ENCODE measurements around the gene OTX2.

OTX2 gene

GRCh38 chr14:56787530-56787929, 22.7 kb downstream of the OTX2 start:
- no peaks in the 10 kb centered on the region for H3K9me3 ChIP-seq (ENCODE audit: insufficient read depth, low read depth, low read length)
- H3K9ac ChIP-seq (ENCODE audit: low read depth, low read length): no peak overlapping the region
- no peaks in the 10 kb centered on the region for H3K4me1 ChIP-seq (ENCODE audit: insufficient read depth, low read length)
- no peak overlapping the region for H3K27ac ChIP-seq (ENCODE audit: low read length)
- H3K27me3 ChIP-seq (ENCODE audit: insufficient read depth, low read length): peaks cover 15% of the 10 kb centered on the region; the same call in 1 of the 2 replicates
- no peaks in the 10 kb centered on the region for H3K36me3 ChIP-seq (ENCODE audit: insufficient read depth, low read depth, low read length)
- no peak overlapping the region for H3K4me3 ChIP-seq (ENCODE audit: low read length)

DNA sequence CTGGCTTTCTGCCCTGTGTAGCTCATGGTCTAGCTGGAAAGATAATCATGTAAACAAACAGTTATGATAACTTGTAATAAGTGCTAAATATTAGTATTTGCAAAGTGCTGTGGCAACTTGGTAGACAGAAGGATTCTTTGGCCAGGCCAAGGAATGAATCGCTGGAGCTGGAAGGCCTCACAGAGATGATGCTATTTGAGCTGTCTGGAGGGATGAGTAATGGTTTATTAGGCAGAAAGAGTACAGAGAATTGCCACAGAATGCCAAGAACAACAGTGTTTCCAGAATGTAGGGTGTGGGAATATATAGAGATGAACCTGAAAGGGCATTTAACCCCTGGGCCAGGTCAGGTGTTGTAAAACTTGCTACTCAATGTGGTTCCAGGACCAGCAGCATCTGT, 27.6 kb downstream of the OTX2 start:
- no peaks in the 10 kb centered on the region for H3K4me1 ChIP-seq (ENCODE audit: insufficient read depth, low read length)
- no peaks in the 10 kb centered on the region for H3K36me3 ChIP-seq (ENCODE audit: insufficient read depth, low read depth, low read length)
- no peak overlapping the region for H3K27ac ChIP-seq (ENCODE audit: low read length)
- no peak overlapping the region for H3K4me3 ChIP-seq (ENCODE audit: low read length)
- no peak overlapping the region for H3K9ac ChIP-seq (ENCODE audit: low read depth, low read length)
- no peaks in the 10 kb centered on the region for H3K9me3 ChIP-seq (ENCODE audit: insufficient read depth, low read depth, low read length)
- peaks cover under 1% of the 10 kb centered on the region for H3K27me3 ChIP-seq (ENCODE audit: insufficient read depth, low read length)

DNA sequence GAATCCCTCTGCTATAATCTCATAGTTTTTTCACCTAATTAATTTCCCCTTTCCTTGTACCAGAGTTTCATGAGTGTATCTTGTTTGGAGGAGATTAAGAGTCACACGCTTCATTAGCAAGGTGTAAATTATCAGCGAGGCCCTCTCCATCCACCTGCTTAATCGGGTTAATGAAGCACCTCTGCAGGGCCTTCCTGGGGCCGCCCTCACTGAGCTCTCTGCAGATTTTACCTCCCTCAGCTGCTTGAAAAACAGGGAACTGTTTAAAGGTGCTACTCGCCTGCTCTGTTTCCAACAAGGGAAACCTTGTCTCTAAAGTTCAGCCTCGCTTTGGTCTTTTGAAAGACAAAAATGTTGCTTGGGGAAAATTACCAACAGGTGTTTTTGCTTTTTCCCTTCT, 35.8 kb downstream of the OTX2 start:
- Histone ChIP-seq H3K9me3 (ENCODE audit: insufficient read depth, low read depth, low read length) (no peaks in the 10 kb centered on the region), H3K27me3 (ENCODE audit: insufficient read depth, low read length) (no peaks in the 10 kb centered on the region; the same call in 1 of the 2 replicates), H3K4me3 (ENCODE audit: low read length) (no peak overlapping the region), H3K27ac (ENCODE audit: low read length) (no peak overlapping the region), H3K9ac (ENCODE audit: low read depth, low read length) (no peak overlapping the region), H3K4me1 (ENCODE audit: insufficient read depth, low read length) (peaks cover 3% of the 10 kb centered on the region; the same call in 1 of the 2 replicates), H3K36me3 (ENCODE audit: insufficient read depth, low read depth, low read length) (no peaks in the 10 kb centered on the region)

- Histone ChIP-seq H3K27me3 (ENCODE audit: insufficient read depth, low read length) (no peaks in the 10 kb centered on the region), H3K4me3 (ENCODE audit: low read length) (no peak overlapping the region), H3K9ac (ENCODE audit: low read depth, low read length) (no peak overlapping the region), H3K9me3 (ENCODE audit: insufficient read depth, low read depth, low read length) (no peaks in the 10 kb centered on the region), H3K27ac (ENCODE audit: low read length) (no peak overlapping the region), H3K4me1 (ENCODE audit: insufficient read depth, low read length) (peaks cover 3% of the 10 kb centered on the region; the same call in 1 of the 2 replicates), H3K36me3 (ENCODE audit: insufficient read depth, low read depth, low read length) (no peaks in the 10 kb centered on the region)
These were observed 39.8 kb downstream of the OTX2 start for GRCh38 chr14:56770512-56770911.

DNA sequence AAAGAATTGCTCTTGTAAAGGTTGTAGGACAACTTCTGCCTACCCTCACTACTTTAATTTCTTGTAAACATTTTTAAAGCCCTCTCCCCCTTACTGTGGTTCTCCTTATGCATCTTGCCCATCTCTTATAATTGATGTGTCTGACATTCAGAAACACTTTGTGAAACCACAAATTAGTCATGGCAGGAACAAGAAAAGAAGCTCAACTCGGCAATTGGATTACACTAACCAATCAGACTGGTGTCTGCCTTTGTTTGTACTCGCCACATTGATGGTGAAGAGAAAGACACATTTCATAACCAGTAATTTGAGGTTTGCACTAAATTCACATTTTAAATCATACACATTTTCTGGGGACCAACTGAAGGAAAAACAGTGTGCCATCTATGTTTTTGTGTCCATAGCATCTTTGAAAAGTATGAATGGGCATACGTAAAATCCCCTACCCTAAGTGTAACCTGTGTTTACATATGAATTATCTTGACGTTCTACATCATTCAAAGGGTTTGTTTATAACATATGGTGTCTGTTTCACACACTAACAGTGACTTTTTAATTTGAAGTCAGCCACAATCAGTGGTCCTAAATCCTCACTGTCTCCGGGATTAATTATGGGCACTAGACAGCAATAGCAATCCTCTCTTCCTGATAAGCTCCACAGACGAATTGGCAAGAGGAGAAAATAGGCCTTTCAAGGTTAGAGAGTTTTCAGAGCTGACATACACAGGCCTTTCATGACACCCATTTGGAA, 49.9 kb downstream of the OTX2 start:
- Histone ChIP-seq H3K9ac (ENCODE audit: low read depth, low read length) (no peak overlapping the region), H3K4me1 (ENCODE audit: insufficient read depth, low read length) (peaks cover 14% of the 10 kb centered on the region; the same call in 1 of the 2 replicates), H3K4me3 (ENCODE audit: low read length) (no peak overlapping the region), H3K27me3 (ENCODE audit: insufficient read depth, low read length) (no peaks in the 10 kb centered on the region), H3K36me3 (ENCODE audit: insufficient read depth, low read depth, low read length) (no peaks in the 10 kb centered on the region), H3K9me3 (ENCODE audit: insufficient read depth, low read depth, low read length) (no peaks in the 10 kb centered on the region), H3K27ac (ENCODE audit: low read length) (no peak overlapping the region)

- Histone ChIP-seq H3K36me3 (ENCODE audit: insufficient read depth, low read depth, low read length) (no peaks in the 10 kb centered on the region), H3K9me3 (ENCODE audit: insufficient read depth, low read depth, low read length) (no peaks in the 10 kb centered on the region), H3K9ac (ENCODE audit: low read depth, low read length) (no peak overlapping the region), H3K27ac (ENCODE audit: low read length) (no peak overlapping the region), H3K27me3 (ENCODE audit: insufficient read depth, low read length) (no peaks in the 10 kb centered on the region), H3K4me3 (ENCODE audit: low read length) (no peak overlapping the region), H3K4me1 (ENCODE audit: insufficient read depth, low read length) (peaks cover 14% of the 10 kb centered on the region; the same call in 1 of the 2 replicates)
These were observed 50.6 kb downstream of the OTX2 start for GRCh38 chr14:56759633-56760032.

DNA sequence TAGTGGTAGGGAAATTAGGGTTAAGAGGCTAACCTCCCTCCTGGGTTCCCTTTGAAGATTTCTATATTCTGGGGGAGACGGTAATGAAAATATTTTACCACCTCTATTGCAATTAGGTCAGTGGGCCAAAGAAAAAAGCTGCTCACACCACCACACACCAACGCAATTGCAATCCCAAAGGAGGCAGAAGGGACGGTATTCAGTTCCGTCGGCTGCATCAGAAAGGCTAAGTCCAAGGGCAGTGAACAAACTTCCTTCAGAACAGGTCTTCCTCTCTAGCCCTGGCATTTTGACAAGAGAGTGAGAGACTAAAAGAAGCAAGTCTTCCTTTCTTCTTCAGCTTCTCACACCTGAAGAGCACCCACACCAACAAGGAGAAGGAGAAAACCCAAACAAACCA, 51.2 kb downstream of the OTX2 start:
- H3K27ac ChIP-seq (ENCODE audit: low read length): no peak overlapping the region
- H3K4me1 ChIP-seq (ENCODE audit: insufficient read depth, low read length): peaks cover 14% of the 10 kb centered on the region; the same call in 1 of the 2 replicates
- H3K9ac ChIP-seq (ENCODE audit: low read depth, low read length): no peak overlapping the region
- no peak overlapping the region for H3K4me3 ChIP-seq (ENCODE audit: low read length)
- H3K9me3 ChIP-seq (ENCODE audit: insufficient read depth, low read depth, low read length): no peaks in the 10 kb centered on the region
- H3K36me3 ChIP-seq (ENCODE audit: insufficient read depth, low read depth, low read length): no peaks in the 10 kb centered on the region
- H3K27me3 ChIP-seq (ENCODE audit: insufficient read depth, low read length): no peaks in the 10 kb centered on the region

DNA sequence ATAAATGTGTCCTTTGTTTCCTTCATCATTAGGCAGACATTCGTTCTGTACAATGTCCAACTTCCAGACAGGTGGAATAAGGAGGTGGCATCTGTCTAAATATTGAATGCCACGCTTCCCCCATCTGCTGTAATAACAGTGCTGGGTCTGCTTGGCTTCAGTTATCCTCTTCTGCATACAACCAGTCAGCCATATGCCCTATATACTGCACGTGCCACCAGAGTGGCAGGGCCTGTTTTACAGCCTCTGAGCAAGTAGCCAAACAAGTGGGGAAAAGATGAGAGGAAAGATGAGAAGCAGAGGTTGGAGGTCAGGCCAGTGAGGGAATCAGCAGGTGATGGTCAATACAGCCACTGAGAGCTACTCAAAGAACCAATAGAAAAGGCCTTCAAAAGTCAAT, 55.4 kb downstream of the OTX2 start:
- Histone ChIP-seq H3K36me3 (ENCODE audit: insufficient read depth, low read depth, low read length) (no peaks in the 10 kb centered on the region), H3K9ac (ENCODE audit: low read depth, low read length) (no peak overlapping the region), H3K27ac (ENCODE audit: low read length) (no peak overlapping the region), H3K27me3 (ENCODE audit: insufficient read depth, low read length) (no peaks in the 10 kb centered on the region), H3K4me3 (ENCODE audit: low read length) (no peak overlapping the region), H3K9me3 (ENCODE audit: insufficient read depth, low read depth, low read length) (no peaks in the 10 kb centered on the region), H3K4me1 (ENCODE audit: insufficient read depth, low read length) (peaks cover 14% of the 10 kb centered on the region; the same call in 1 of the 2 replicates)

DNA sequence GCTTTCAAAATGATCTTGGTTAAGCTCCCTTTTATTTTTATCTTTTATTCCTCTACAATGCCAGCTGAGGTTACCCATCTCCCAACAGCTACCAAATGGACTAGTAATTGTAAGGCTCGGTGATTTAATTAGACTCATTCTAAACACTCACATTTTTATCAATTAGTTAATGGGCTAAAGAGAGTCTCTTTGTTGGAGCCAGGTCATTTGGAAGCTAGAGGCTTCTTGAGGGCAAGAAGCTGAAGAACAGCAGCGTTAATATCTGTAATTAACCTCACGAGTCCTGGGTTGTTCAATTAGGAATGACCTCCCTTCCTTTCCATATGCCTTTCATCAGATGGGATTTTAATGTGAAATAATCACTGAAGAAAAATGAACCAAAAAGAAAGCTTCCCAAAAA, 56.9 kb downstream of the OTX2 start:
- Histone ChIP-seq H3K4me3 (ENCODE audit: low read length) (no peak overlapping the region), H3K36me3 (ENCODE audit: insufficient read depth, low read depth, low read length) (no peaks in the 10 kb centered on the region), H3K27me3 (ENCODE audit: insufficient read depth, low read length) (no peaks in the 10 kb centered on the region), H3K9ac (ENCODE audit: low read depth, low read length) (no peak overlapping the region), H3K4me1 (ENCODE audit: insufficient read depth, low read length) (peaks cover 3% of the 10 kb centered on the region; the same call in 1 of the 2 replicates), H3K9me3 (ENCODE audit: insufficient read depth, low read depth, low read length) (no peaks in the 10 kb centered on the region), H3K27ac (ENCODE audit: low read length) (no peak overlapping the region)

DNA sequence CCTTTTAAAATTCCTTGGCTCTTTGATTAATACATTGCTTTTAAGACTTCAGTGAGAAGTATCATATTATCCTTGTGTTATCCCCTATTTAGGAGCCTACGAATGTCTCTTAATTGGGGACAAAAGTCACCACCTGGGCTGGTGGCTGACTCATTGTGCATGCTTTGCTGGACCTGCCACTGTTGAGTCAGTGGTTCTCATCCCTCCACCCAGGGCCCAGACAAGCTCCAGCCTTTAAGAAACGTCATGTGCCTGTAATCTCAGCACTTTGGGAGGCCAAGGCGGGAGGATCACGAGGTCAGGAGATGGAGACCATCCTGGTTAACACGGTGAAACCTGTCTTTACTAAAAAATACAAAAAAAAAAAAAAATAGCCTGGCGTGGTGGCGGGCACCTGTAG, 57.9 kb downstream of the OTX2 start:
- no peaks in the 10 kb centered on the region for H3K4me1 ChIP-seq (ENCODE audit: insufficient read depth, low read length)
- no peak overlapping the region for H3K9ac ChIP-seq (ENCODE audit: low read depth, low read length)
- H3K27ac ChIP-seq (ENCODE audit: low read length): no peak overlapping the region
- H3K9me3 ChIP-seq (ENCODE audit: insufficient read depth, low read depth, low read length): no peaks in the 10 kb centered on the region
- H3K27me3 ChIP-seq (ENCODE audit: insufficient read depth, low read length): no peaks in the 10 kb centered on the region
- H3K36me3 ChIP-seq (ENCODE audit: insufficient read depth, low read depth, low read length): no peaks in the 10 kb centered on the region
- H3K4me3 ChIP-seq (ENCODE audit: low read length): no peak overlapping the region

GRCh38 chr14:56751471-56751870, 58.8 kb downstream of the OTX2 start:
- Histone ChIP-seq H3K4me3 (ENCODE audit: low read length) (no peak overlapping the region), H3K9me3 (ENCODE audit: insufficient read depth, low read depth, low read length) (no peaks in the 10 kb centered on the region), H3K27me3 (ENCODE audit: insufficient read depth, low read length) (no peaks in the 10 kb centered on the region), H3K4me1 (ENCODE audit: insufficient read depth, low read length) (no peaks in the 10 kb centered on the region), H3K36me3 (ENCODE audit: insufficient read depth, low read depth, low read length) (no peaks in the 10 kb centered on the region), H3K27ac (ENCODE audit: low read length) (no peak overlapping the region), H3K9ac (ENCODE audit: low read depth, low read length) (no peak overlapping the region)
